HepG2 (cell line): ENCODE data around the gene C6orf136. TPM values are rescaled to one million over a fixed set of nuclear protein-coding genes. Genes with fewer than 3 reads are reported as not detected.

ENCODE experiments used
- FLYWCH1 ChIP-seq: sonication (generic); formaldehyde crosslinking; IDR thresholded peaks from 2 replicates; pipeline ENCODE4 v1.8.1; 2023; ENCODE audit warnings: mild to moderate bottlenecking, missing genetic modification reagents
- FOXO1 ChIP-seq: sonication (generic); formaldehyde crosslinking; IDR thresholded peaks from 2 replicates; pipeline ENCODE4 v1.4.0; 2020; ENCODE audit warnings: missing genetic modification reagents
- GTF2F1 ChIP-seq: fragments of 150-350 bp; IDR thresholded peaks from 2 replicates; pipeline ENCODE4 v1.6.1; 2014; ENCODE audit warnings: low read length
- HNF1A ChIP-seq, 2 experiments: sonication (generic) in 1 of 2; formaldehyde crosslinking in 1 of 2; IDR thresholded peaks; 2 replicates each; pipeline versions ENCODE4 v1.4.0 to v1.6.1; 2016 to 2020; ENCODE audit warnings: borderline replicate concordance in 1 of 2, low read depth in 1 of 2, mild to moderate bottlenecking in 1 of 2, missing genetic modification reagents in 1 of 2
- IKZF5 ChIP-seq: IDR thresholded peaks from 2 replicates; pipeline ENCODE4 v1.6.1; 2018; ENCODE audit warnings: missing genetic modification reagents, mild to moderate bottlenecking, missing compliant biosample characterization
- KDM2A ChIP-seq: sonication (generic); formaldehyde crosslinking; IDR thresholded peaks from 2 replicates; pipeline ENCODE4 v1.4.0; 2020; ENCODE audit warnings: low read depth, missing genetic modification reagents, borderline replicate concordance
- REL ChIP-seq: sonication (generic); formaldehyde crosslinking; conservative IDR thresholded peaks from 2 replicates; pipeline ENCODE4 v1.8.0; 2022; ENCODE audit warnings: mild to moderate bottlenecking, missing genetic modification reagents, moderate library complexity
- REST ChIP-seq, 2 experiments: IDR thresholded peaks; 2 replicates each; pipeline ENCODE4 v1.6.1; 2011 to 2012; ENCODE audit warnings: low read length in 2 of 2, borderline replicate concordance in 1 of 2, low read depth in 1 of 2, mild to moderate bottlenecking in 1 of 2, moderate library complexity in 1 of 2
- SRY ChIP-seq: sonication (generic); formaldehyde crosslinking; IDR thresholded peaks from 2 replicates; pipeline ENCODE4 v1.8.0; 2022; ENCODE audit warnings: mild to moderate bottlenecking, missing genetic modification reagents
- ZBTB7A ChIP-seq: sonication (generic); formaldehyde crosslinking; IDR thresholded peaks from 2 replicates; pipeline ENCODE4 v1.8.0; 2022; ENCODE audit warnings: mild to moderate bottlenecking, missing genetic modification reagents
- ZNF101 ChIP-seq: sonication (generic); formaldehyde crosslinking; IDR thresholded peaks from 2 replicates; pipeline ENCODE4 v1.4.0; 2020; ENCODE audit warnings: mild to moderate bottlenecking, low read depth, missing genetic modification reagents, borderline replicate concordance
- ZNF563 ChIP-seq: sonication (generic); formaldehyde crosslinking; IDR thresholded peaks from 2 replicates; pipeline ENCODE4 v1.8.0; 2022; ENCODE audit warnings: mild to moderate bottlenecking, moderate library complexity, missing genetic modification reagents
- ZNF605 ChIP-seq: sonication (generic); formaldehyde crosslinking; IDR thresholded peaks from 2 replicates; pipeline ENCODE4 v1.8.0; 2022; ENCODE audit warnings: mild to moderate bottlenecking, missing genetic modification reagents
- ZNF713 ChIP-seq: sonication (generic); formaldehyde crosslinking; IDR thresholded peaks from 2 replicates; pipeline ENCODE4 v1.4.0; 2020; ENCODE audit warnings: mild to moderate bottlenecking, missing genetic modification reagents
- polyA plus RNA-seq, 8 experiments: library from polyadenylated mRNA; depleted of rRNA in 3 of 8; stranded (reverse) in 7 of 8; unstranded in 1 of 8; fragments of >200 nt; fragmentation: Illumina TruSeq in 4 of 8; extraction: Trizol in 4 of 8; gene quantifications; 2 replicates each; pipeline versions ENCODE4 v1.2.1 to v1.2.3, GENCODE V29; 2011 to 2016; ENCODE audit warnings: low read depth in 4 of 8, missing spikeins in 1 of 8, mixed read lengths in 1 of 8; ENCODE audit not compliant: insufficient read depth in 1 of 8
- total RNA-seq, 5 experiments: library from RNA; depleted of rRNA; stranded (reverse); fragments of >200 nt; fragmentation: Illumina TruSeq; extraction: Trizol; gene quantifications; 2 replicates each; pipeline ENCODE4 v1.2.3, GENCODE V29; 2016; ENCODE audit warnings: low read depth in 1 of 5
- TF ChIP-seq, protein P1 (sequence below): sonication (generic); formaldehyde crosslinking; IDR thresholded peaks from 2 replicates; pipeline ENCODE4 v1.5.0; 2020; ENCODE audit warnings: mild to moderate bottlenecking, missing genetic modification reagents

Gene C6orf136
- total and polyA plus RNA-seq, 2 of the 13 experiments (the other 11 are each of a cell fraction or from before 2014, with no cell fraction given), result 12.0 to 26.2 TPM

DNA sequence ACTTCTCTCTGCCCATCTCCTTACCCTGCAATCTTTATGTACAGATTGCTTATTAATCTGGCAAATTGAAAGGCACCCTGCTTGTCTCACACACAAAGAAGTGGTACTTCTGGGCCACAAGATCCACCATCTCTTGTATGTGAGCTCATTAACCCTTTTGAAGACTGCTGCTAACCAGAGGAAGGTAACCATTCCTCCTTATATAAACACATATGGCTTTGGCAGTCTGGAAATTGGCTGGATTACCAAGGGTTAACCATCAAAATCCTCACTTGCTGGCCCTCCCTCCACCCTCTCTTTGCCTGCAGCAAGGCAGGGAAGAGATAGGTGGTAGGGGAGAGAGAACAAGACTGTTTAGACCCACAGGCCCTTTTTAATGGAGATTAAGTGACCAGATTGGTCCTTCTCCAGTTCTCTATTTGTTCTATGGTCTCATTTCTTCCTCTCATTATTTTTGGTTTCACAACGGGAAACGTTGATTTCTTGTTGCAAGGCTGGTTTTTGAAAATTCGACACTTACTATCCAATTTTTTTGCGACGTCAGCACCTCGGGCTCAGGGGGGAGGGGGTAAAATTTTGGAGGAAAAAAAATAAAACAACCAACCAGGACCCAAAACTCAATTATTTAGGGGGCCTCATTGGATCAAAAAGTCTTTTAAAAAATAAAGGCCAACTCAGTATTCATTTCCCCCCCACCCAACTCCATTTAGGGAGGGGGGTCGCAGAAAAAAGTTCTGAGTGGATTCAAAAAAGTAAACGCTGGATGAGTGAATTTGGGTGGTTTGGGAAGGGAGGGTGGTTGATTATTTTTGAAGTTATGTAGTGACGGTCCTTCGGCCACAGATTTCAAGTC is 30.7 kb upstream of the C6orf136 start (continued):
- TF ChIP-seq REST (IDR thresholded peaks at IDR 0.05; ENCODE audit: borderline replicate concordance in 1 of 2, low read depth in 1 of 2, low read length in 2 of 2) (0 out of 4 replicates have a peak, but pooled peaks of 1 of the 2 experiments have one; percentile 17), ZBTB7A (CRISPR knock-in tag) (peak; percentile 54; the same call in 1 of the 2 replicates), ZNF101 (CRISPR knock-in tag) (no peak), FLYWCH1 (CRISPR knock-in tag) (no peak), ZNF713 (CRISPR knock-in tag) (peak; percentile 79; the same call in 1 of the 2 replicates), KDM2A (CRISPR knock-in tag) (0 out of 2 replicates have a peak, but pooled peaks have one; percentile 26), GTF2F1 (peak; percentile 45; the same call in 1 of the 2 replicates), SRY (peak; percentile 64; the same call in 1 of the 2 replicates), HNF1A (IDR thresholded peaks at IDR 0.05; ENCODE audit: low read depth) (peak; percentile 21; the same call in 1 of the 2 replicates), HNF1A (CRISPR knock-in tag; IDR thresholded peaks at IDR 0.05; ENCODE audit: borderline replicate concordance) (peak; percentile 43; the same call in 1 of the 2 replicates), FOXO1 (CRISPR knock-in tag) (no peak), ZNF563 (CRISPR knock-in tag) (0 out of 2 replicates have a peak, but pooled peaks have one; percentile 14), ZNF605 (CRISPR knock-in tag) (peak; percentile 28; the same call in 1 of the 2 replicates), REL (CRISPR knock-in tag) (peak; percentile 50; the same call in 1 of the 2 replicates), IKZF5 (CRISPR knock-in tag) (peak; percentile 15; the same call in 1 of the 2 replicates)
- TF ChIP-seq, protein P1, sequence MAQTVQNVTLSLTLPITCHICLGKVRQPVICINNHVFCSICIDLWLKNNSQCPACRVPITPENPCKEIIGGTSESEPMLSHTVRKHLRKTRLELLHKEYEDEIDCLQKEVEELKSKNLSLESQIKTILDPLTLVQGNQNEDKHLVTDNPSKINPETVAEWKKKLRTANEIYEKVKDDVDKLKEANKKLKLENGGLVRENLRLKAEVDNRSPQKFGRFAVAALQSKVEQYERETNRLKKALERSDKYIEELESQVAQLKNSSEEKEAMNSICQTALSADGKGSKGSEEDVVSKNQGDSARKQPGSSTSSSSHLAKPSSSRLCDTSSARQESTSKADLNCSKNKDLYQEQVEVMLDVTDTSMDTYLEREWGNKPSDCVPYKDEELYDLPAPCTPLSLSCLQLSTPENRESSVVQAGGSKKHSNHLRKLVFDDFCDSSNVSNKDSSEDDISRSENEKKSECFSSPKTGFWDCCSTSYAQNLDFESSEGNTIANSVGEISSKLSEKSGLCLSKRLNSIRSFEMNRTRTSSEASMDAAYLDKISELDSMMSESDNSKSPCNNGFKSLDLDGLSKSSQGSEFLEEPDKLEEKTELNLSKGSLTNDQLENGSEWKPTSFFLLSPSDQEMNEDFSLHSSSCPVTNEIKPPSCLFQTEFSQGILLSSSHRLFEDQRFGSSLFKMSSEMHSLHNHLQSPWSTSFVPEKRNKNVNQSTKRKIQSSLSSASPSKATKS (CRISPR knock-in tag), result peak; percentile 53
